ENCODE results near the gene HSPE1.
"Not testable (repeated sequence)": the region's sequence is repeated elsewhere in the genome, so short reads cannot be mapped to it uniquely, and the experiment has no call there.

Gene HSPE1

GRCh38 chr2:197460649-197461048, 39.5 kb upstream of the HSPE1 start:
- no peak for TF ChIP-seq CTCF (conservative IDR thresholded peaks at IDR 0.05)
- no peak for TF ChIP-seq ZFX (IDR thresholded peaks at IDR 0.05)
- no peak overlapping the region for H3K27ac ChIP-seq

GRCh38 chr2:197461057-197461456, 39.1 kb upstream of the HSPE1 start:
- H3K27ac ChIP-seq, result no peak overlapping the region
- TF ChIP-seq ZFX (IDR thresholded peaks at IDR 0.05) (no peak), CTCF (conservative IDR thresholded peaks at IDR 0.05) (no peak)

- H3K27ac ChIP-seq, result no peak overlapping the region
- TF ChIP-seq ZFX (IDR thresholded peaks at IDR 0.05), result no peak
- no peak for TF ChIP-seq CTCF (conservative IDR thresholded peaks at IDR 0.05)
These were observed 36.0 kb upstream of the HSPE1 start for GRCh38 chr2:197464175-197464574.

- H3K27ac ChIP-seq, result no peak overlapping the region
- TF ChIP-seq ZFX (IDR thresholded peaks at IDR 0.05), result no peak
- no peak for TF ChIP-seq CTCF (conservative IDR thresholded peaks at IDR 0.05)
These were observed 28.0 kb upstream of the HSPE1 start for GRCh38 chr2:197472166-197472565.

- no peak overlapping the region for H3K27ac ChIP-seq
- TF ChIP-seq ZFX (IDR thresholded peaks at IDR 0.05) (no peak), CTCF (conservative IDR thresholded peaks at IDR 0.05) (no peak)
These were observed 22.4 kb upstream of the HSPE1 start for GRCh38 chr2:197477797-197478196.

- H3K27ac ChIP-seq, result no peak overlapping the region
- TF ChIP-seq CTCF (conservative IDR thresholded peaks at IDR 0.05) (no peak), ZFX (IDR thresholded peaks at IDR 0.05) (no peak)
These were observed 19.8 kb upstream of the HSPE1 start for GRCh38 chr2:197480165-197481036.

GRCh38 chr2:197484248-197484647, 15.9 kb upstream of the HSPE1 start:
- H3K27ac ChIP-seq, result not testable (repeated sequence)

GRCh38 chr2:197486175-197486574, 14.0 kb upstream of the HSPE1 start:
- H3K27ac ChIP-seq, result no peak overlapping the region
- TF ChIP-seq ZFX (IDR thresholded peaks at IDR 0.05) (no peak), CTCF (conservative IDR thresholded peaks at IDR 0.05) (no peak)
